Endothelial cell of umbilical vein (primary cell): ENCODE measurements around the gene GAS7. TPM values are rescaled to one million over a fixed set of nuclear protein-coding genes. Genes with fewer than 3 reads are reported as not detected.

Experiments used
- BruUV-seq: library from RNA; stranded (reverse); fragments of 400-500 nt; replicated peaks from 2 replicates; lab custom pipeline; 2021; lab: Mats Ljungman, UMichigan
- CTCF ChIA-PET: fragments of 300-600, 350-600 bp; sonication (Branson Sonifier 250); formaldehyde crosslinking; loops from one replicate; lab custom pipeline; 2021; ENCODE audit warnings: antibody characterized with exemption, inconsistent platforms; lab: Charles Lee
- POLR2A ChIA-PET: fragments of 300-600, 350-600 bp; sonication (Branson Sonifier 250); formaldehyde crosslinking; loops from one replicate; lab custom pipeline; 2021; ENCODE audit warnings: antibody characterized with exemption, inconsistent platforms; lab: Charles Lee
- DNase-seq: peaks from one replicate; pipeline ENCODE4 v3.0.0-alpha.2; 2011; ENCODE audit warnings: low read depth, low spot score
- FAIRE-seq: peaks from 2 replicates; lab custom pipeline; 2011; peaks lifted over from hg19 to GRCh38; lab: Jason Lieb, UNC
- H2AFZ ChIP-seq: 2 replicates; pipeline ENCODE4 v1.6.0; 2012; ENCODE audit warnings: low read depth, low read length, control low read depth, inconsistent platforms
- H3K27ac ChIP-seq: 2 replicates; pipeline ENCODE4 v1.5.1; 2011; ENCODE audit warnings: low read depth, mild to moderate bottlenecking, control low read depth, low read length, moderate library complexity; ENCODE audit not compliant: insufficient read depth
- H3K27me3 ChIP-seq, 2 experiments: 2 replicates each; pipeline versions ENCODE4 v1.6.0 to v1.6.1; 2011; ENCODE audit warnings: low read length in 2 of 2, mixed read lengths in 1 of 2; ENCODE audit not compliant: control insufficient read depth in 2 of 2, insufficient read depth in 2 of 2
- H3K36me3 ChIP-seq, 2 experiments: 2 replicates in 1 of 2; 3 replicates in 1 of 2; pipeline ENCODE4 v1.5.1; 2011; ENCODE audit warnings: low read length in 2 of 2, mild to moderate bottlenecking in 1 of 2, moderate library complexity in 1 of 2; ENCODE audit not compliant: control insufficient read depth in 2 of 2, insufficient read depth in 2 of 2; ENCODE audit errors: extremely low read depth in 1 of 2
- H3K4me1 ChIP-seq: 3 replicates; pipeline ENCODE4 v1.5.1; 2011; ENCODE audit warnings: mild to moderate bottlenecking, low read length; ENCODE audit not compliant: control insufficient read depth, insufficient read depth; ENCODE audit errors: extremely low read depth
- H3K4me2 ChIP-seq: 2 replicates; pipeline ENCODE4 v1.6.1; 2011; ENCODE audit warnings: low read length, control low read depth, mixed read lengths; ENCODE audit not compliant: insufficient read depth
- H3K4me3 ChIP-seq, 3 experiments: fragments of 200-600 bp in 1 of 3; sonication (generic), shearing (Covaris generic) in 1 of 3; replicated peaks in 1 of 3; 2 replicates each; pipeline ENCODE4 v1.5.1; 2011 to 2016; ENCODE audit warnings: control low read depth in 3 of 3, low read length in 3 of 3, mild to moderate bottlenecking in 2 of 3, inconsistent platforms in 1 of 3, low read depth in 1 of 3, moderate library complexity in 1 of 3; ENCODE audit not compliant: insufficient read depth in 1 of 3
- H3K79me2 ChIP-seq: 2 replicates; pipeline ENCODE4 v1.6.0; 2012; ENCODE audit warnings: low read length, inconsistent platforms; ENCODE audit not compliant: control insufficient read depth, insufficient read depth
- H3K9ac ChIP-seq: replicated peaks from 2 replicates; pipeline ENCODE3; 2011; ENCODE audit warnings: low read length, control low read depth; ENCODE audit not compliant: insufficient read depth; ENCODE audit errors: extremely low read depth
- H3K9me1 ChIP-seq: replicated peaks from 3 replicates; pipeline ENCODE4 v1.6.0; 2011; ENCODE audit warnings: mild to moderate bottlenecking, low read length; ENCODE audit not compliant: control insufficient read depth, insufficient read depth; ENCODE audit errors: extremely low read depth
- H3K9me3 ChIP-seq: replicated peaks from 2 replicates; pipeline ENCODE4 v1.5.1; 2012; ENCODE audit warnings: low read length, inconsistent platforms; ENCODE audit not compliant: control insufficient read depth, insufficient read depth
- H4K20me1 ChIP-seq: replicated peaks from 2 replicates; pipeline ENCODE3; 2011; ENCODE audit warnings: mild to moderate bottlenecking, low read length; ENCODE audit not compliant: control insufficient read depth, insufficient read depth; ENCODE audit errors: extremely low read depth
- CTCF ChIP-seq, 2 donors: IDR thresholded peaks; 1 replicate in 1 of 2; 2 replicates in 1 of 2; pipeline ENCODE4 v1.5.1; 2011; ENCODE audit warnings: low read length in 2 of 2, mild to moderate bottlenecking in 2 of 2, moderate library complexity in 2 of 2, control low read depth in 1 of 2, inconsistent platforms in 1 of 2, low read depth in 1 of 2; ENCODE audit not compliant: insufficient read depth in 1 of 2; ENCODE audit errors: extremely low read depth in 1 of 2
- EZH2 ChIP-seq: IDR thresholded peaks from 2 replicates; pipeline ENCODE4 v1.6.1; 2012; ENCODE audit warnings: borderline replicate concordance, low read depth, mild to moderate bottlenecking, moderate library complexity, low read length, inconsistent platforms; ENCODE audit not compliant: severe bottlenecking
- FOS ChIP-seq: IDR thresholded peaks from 2 replicates; pipeline ENCODE4 v1.6.1; 2011; ENCODE audit warnings: mild to moderate bottlenecking, low read length, moderate library complexity, borderline replicate concordance; ENCODE audit not compliant: insufficient read depth
- GATA2 ChIP-seq: IDR thresholded peaks from 2 replicates; pipeline ENCODE4 v1.7.0; 2011; ENCODE audit warnings: low read depth, mild to moderate bottlenecking, moderate library complexity, mixed read lengths, low read length; ENCODE audit not compliant: insufficient read length, insufficient read depth
- JUN ChIP-seq: IDR thresholded peaks from 2 replicates; pipeline ENCODE4 v1.6.1; 2011; ENCODE audit warnings: borderline replicate concordance, low read depth; ENCODE audit not compliant: insufficient read length, insufficient read depth
- MAX ChIP-seq: IDR thresholded peaks from 2 replicates; pipeline ENCODE4 v1.6.1; 2011; ENCODE audit not compliant: insufficient read depth, insufficient read length
- MYC ChIP-seq: IDR thresholded peaks from one replicate; pipeline ENCODE4 v1.6.1; 2011; ENCODE audit warnings: mild to moderate bottlenecking, low read depth, low read length
- POLR2A ChIP-seq: IDR thresholded peaks from 2 replicates; pipeline ENCODE4 v1.6.1; 2012; ENCODE audit warnings: low read depth, mild to moderate bottlenecking, control low read depth, low read length
- POLR2AphosphoS5 ChIP-seq: IDR thresholded peaks from 2 replicates; pipeline ENCODE4 v1.6.1; 2012; ENCODE audit warnings: low read depth, mild to moderate bottlenecking, control low read depth, low read length, moderate library complexity; ENCODE audit not compliant: insufficient read depth
- dilution Hi-C: fragments of 300-500 bp; cut with MboI; formaldehyde crosslinking; loops from one replicate; pipeline ENCODE4 v1.15.0; 2019; ENCODE audit warnings: low sequenced_read_pairs; ENCODE audit not compliant: extremely low pct_ligation_motif_present
- intact Hi-C: fragments of 100-400 bp; cut with micrococcal nuclease; formaldehyde crosslinking; loops from one replicate; pipeline ENCODE4 v1.10.0; 2022
- polyA plus RNA-seq, 4 experiments: library from polyadenylated mRNA; depleted of rRNA in 3 of 4; stranded (reverse) in 3 of 4; unstranded in 1 of 4; fragments of >200 nt; gene quantifications; 2 replicates each; pipeline versions ENCODE4 v1.2.1 to v1.2.3, GENCODE V29; 2011 to 2012; ENCODE audit warnings: missing spikeins in 1 of 4
- total RNA-seq: library from RNA; stranded (reverse); gene quantifications from 2 replicates; pipeline ENCODE4 v1.2.3, GENCODE V29; 2021

The GAS7 gene
- total and polyA plus RNA-seq, 2 donors (not counting 3 experiments of a cell fraction or from before 2014, with no cell fraction given) = not detected

GRCh38 chr17:9917131-9917530 is 281.3 kb downstream of the GAS7 start:
- H3K9me1 ChIP-seq = no peaks in the 10 kb centered on the region
- CTCF ChIA-PET = no interaction called here
- H3K4me2 ChIP-seq = no peak overlapping the region
- no peak overlapping the region for H3K27ac ChIP-seq
- no peak for FAIRE-seq
- no TSS peak for BruUV-seq
- no peak for DNase-seq
- intact Hi-C loops (no loop called here), dilution Hi-C loops (no loop called here)
- no peak for TF ChIP-seq GATA2
- no peak for TF ChIP-seq POLR2A
- TF ChIP-seq MAX = no peak
- no peak for TF ChIP-seq JUN
- no peak for TF ChIP-seq CTCF (IDR thresholded peaks at IDR 0.05; ENCODE audit: extremely low read depth in 1 of 2, insufficient read depth in 1 of 2, low read depth in 1 of 2, low read length in 2 of 2)
- no peak for TF ChIP-seq MYC
- no peak for TF ChIP-seq EZH2
- no peak for TF ChIP-seq FOS
- TF ChIP-seq POLR2AphosphoS5 = no peak
- POLR2A ChIA-PET = no interaction called here
- H3K4me1 ChIP-seq = no peaks in the 10 kb centered on the region
- H3K36me3 ChIP-seq = no peaks in the 10 kb centered on the region
- no peaks in the 10 kb centered on the region for H3K27me3 ChIP-seq
- H4K20me1 ChIP-seq = no peaks in the 10 kb centered on the region
- H3K9ac ChIP-seq = no peak overlapping the region
- H3K4me3 ChIP-seq = no peak overlapping the region
- peaks cover 2% of the 10 kb centered on the region for H3K9me3 ChIP-seq
- H2AFZ ChIP-seq = no peak overlapping the region
- no peaks in the 10 kb centered on the region for H3K79me2 ChIP-seq
